Measurements from ENCODE around the gene NIPBL.
"Not testable (repeated sequence)": the region's sequence is repeated elsewhere in the genome, so short reads cannot be mapped to it uniquely, and the experiment has no call there.

NIPBL gene

DNA sequence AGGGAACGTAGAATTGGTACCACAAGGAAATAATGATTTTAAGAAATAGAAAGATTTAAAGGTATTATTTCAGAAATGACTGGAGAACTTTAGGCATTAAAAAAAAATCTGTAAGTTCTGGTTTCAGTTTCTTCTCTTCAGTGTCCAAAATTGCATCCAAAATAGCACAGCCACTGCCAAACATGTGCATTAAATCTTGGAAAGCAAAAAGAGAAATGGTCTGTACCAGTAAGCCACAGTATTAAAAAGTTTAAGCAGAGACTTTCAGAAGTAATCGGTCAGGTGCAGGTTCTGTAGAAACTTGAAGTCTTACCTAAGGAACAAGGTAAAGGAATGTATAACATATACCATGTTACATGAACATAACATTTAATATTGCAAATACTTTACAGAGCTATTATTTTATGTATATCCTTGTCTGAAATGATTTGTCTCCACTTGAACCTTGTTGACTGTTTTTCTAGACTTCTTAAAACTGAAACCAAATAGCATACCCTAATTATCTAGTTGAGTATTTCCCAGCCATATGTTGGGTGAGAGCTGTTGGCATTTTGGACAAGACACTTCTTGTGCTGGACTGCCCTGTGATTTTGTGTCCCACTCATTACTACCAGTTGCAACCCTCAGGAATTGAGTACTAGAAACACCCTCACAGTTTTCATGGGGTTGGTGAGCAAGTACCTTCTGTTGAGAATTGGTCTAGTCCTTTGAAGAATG lies 32.1 kb downstream of the NIPBL start:
- DNase-seq, result no peak

DNA sequence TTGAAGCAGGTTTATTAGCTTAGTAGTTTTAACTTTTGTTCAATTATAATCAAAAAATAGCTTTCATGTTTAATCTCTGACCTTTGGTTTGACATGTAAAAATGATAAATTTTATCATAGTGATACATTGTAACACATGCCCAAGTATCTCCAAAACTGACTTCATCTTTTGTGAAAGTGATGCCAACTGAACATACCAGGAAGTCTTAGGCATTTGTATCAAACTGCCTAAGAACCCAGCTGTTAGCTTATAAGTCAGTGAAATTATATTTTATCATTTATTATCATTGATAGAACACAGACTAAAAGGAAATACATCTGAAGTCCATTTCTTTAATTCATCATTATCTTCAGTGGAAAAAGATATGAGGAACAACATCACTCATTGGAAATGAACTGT lies 39.1 kb downstream of the NIPBL start:
- no peak for DNase-seq

DNA sequence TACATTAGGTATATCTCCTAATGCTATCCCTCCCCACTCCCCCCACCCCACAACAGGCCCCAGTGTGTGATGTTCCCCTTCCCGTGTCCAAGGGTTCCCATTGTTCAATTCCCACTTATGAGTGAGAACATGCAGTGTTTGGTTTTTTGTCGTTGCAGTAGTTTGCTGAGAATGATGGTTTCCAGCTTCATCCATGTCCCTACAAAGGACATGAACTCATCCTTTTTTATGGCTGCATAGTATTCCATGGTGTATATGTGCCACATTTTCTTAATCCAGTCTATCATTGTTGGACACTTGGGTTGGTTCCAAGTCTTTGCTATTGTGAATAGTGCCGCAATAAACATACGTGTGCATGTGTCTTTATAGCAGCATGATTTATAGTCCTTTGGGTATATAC lies 40.0 kb downstream of the NIPBL start:
- not testable (repeated sequence) for DNase-seq

- not testable (repeated sequence) for DNase-seq
These were observed 40.8 kb downstream of the NIPBL start for GRCh38 chr5:36917358-36917757.

DNA sequence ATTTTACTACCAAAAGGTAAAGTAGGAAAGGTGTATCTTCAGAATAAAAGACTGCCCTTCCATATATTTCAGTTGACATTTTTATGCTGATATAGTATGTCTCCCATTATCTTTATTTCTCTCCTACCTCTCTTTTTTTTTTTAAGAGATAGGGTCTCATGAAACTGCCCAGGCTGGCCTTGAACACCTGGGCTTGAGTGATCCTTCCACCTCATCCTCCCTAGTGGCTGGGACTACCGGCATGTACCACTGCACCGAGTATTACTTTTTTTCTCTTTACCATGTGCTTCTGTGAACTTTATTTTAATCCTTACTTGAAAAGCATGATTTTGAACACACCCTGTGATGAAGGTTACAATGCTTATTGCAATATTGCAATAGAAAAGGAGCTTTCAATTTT lies 42.7 kb downstream of the NIPBL start:
- no peak for DNase-seq

GRCh38 chr5:36919650-36920049 lies 43.1 kb downstream of the NIPBL start:
- no peak for DNase-seq

DNA sequence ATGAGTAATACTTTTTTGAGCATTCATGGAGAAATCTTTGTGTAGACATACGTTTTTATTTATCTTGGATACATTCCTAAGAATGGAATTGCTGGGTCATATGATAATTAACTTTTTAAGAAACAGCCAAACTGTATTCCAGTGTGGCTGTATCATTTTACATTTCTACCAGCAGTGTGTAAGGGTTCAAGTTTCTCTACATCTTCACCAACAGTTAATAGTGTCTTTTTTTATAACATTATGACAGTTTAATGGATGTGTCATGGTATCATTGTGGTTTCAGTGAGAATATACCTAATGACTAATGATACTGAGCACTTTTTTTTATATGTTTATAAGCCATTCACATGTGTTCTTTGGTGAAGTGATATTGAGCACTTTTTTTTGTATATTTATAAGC lies 52.4 kb downstream of the NIPBL start:
- no peak for DNase-seq

GRCh38 chr5:36929438-36929837 lies 52.9 kb downstream of the NIPBL start:
- no peak for DNase-seq

GRCh38 chr5:36932056-36932455 lies 55.5 kb downstream of the NIPBL start:
- no peak for DNase-seq

DNA sequence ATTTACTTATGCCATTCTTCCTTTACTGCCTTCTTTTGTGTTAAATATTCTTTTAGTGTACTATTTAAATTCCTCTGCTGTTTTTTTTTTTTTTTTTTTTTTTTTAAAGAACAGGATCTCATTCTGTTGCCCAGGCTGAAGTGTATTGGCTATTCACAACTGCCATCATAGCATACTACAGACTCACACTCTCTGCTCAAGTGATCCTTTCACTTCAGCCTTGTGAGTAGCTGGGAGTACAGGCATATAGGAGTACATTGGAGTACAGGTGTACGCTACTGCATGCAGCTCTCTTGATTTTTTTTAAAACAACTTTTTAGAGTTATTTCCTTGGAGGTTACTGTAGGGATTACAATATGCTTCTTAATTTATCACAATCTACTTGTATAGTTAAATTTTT lies 56.1 kb downstream of the NIPBL start:
- no peak for DNase-seq

DNA sequence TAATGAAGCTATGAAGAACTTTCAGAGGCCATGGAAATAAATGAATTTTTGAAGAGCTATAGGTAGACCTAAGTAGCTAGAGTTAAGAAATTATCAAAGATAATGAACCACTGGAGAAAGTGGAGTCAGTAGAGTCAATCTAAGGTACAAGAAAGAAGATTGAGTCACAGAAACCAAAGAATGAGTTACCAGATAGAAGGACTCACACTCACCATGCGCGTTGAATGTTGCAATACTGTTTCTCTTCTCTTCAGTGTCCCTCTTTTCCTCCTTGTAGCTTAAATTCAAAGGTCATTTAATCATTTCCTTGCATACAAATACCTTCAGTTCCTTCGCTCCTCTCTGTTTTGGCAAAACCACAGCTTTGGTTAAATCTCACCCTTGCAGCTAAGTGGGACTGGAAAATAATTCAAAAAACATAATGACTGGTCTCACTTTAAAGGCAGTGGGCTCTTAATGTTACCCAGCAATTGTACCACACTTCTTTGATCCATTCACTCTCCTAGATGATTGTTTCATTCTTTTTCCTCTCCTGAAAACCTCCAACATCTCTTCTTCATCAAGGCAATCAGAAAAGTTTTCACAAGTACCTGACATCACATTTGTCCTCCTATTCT lies 58.3 kb downstream of the NIPBL start:
- no peak for DNase-seq

DNA sequence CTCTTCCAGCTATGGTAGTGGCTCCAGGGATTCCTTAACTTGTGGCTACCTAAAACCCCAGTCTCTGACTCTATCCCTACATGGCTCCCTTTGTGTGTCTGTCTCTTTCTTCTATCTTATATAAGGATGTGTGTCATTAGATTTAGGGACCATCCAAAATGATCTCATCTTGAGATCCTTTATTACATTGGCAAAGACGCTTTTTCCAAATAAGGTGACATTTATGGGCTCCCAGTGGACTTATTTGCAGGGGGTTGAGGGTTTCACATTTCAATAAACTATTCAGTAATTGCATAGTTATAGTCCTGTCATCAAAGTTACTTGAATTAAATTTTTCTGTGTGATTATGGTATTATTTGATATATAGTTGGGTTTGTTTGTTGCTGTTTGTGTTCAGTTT lies 59.2 kb downstream of the NIPBL start:
- no peak for DNase-seq

GRCh38 chr5:36936309-36936708 lies 59.7 kb downstream of the NIPBL start:
- DNase-seq, result no peak

DNA sequence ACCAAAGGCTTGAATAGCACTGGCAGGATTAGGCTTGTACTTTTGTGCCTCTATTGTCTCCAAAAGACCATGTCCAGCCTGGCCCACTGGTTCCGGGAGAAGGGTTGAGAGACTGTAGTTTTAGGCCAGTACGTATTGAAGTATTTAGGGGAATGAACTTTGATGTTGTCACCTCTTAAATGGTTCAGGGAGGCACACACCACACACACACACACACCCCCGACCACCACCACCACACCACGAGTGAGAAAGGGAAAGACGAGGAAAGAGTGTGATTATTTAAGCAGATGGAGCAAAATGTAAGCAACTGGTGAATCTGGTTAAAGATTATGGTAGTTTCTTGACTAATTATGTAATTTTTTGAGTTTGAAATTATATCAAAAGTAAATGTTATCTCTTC lies 61.6 kb downstream of the NIPBL start:
- DNase-seq, result no peak

- no peak for DNase-seq
These were observed 63.6 kb downstream of the NIPBL start for GRCh38 chr5:36939969-36940858.

- DNase-seq, result no peak
These were observed 67.0 kb downstream of the NIPBL start for GRCh38 chr5:36943584-36943983.

- no peak for DNase-seq
These were observed 67.5 kb downstream of the NIPBL start for GRCh38 chr5:36944024-36944423.

DNA sequence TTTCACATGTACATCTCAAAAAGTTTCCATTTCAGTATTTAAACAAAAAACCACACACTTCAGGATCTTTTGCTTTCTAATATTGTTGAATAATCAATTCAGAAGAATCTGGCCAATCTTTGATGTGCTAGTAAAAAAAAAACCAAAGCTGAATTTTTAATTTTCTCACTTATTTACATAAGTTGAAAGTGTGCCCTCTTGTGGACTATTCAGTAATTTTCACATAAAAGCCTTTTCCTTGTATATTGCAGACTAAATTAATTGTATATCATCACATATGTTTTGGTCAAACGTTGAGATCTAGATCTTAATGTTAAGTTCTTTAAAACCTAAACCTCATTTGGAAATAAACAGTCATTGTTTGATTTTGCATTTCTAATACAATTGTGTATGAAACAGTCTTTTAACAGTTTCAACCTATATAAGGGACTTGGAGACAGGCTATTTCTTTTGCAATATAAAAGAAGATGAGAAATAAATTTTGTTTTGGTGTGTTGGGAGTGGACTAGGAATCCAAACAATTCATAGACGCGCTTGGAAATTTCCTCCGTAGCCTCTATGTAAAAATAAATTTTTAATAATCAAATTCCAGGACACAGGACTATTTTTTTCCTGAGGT lies 68.1 kb downstream of the NIPBL start:
- no peak for DNase-seq

- no peak for DNase-seq
These were observed 69.1 kb downstream of the NIPBL start for GRCh38 chr5:36945687-36946086.

DNA sequence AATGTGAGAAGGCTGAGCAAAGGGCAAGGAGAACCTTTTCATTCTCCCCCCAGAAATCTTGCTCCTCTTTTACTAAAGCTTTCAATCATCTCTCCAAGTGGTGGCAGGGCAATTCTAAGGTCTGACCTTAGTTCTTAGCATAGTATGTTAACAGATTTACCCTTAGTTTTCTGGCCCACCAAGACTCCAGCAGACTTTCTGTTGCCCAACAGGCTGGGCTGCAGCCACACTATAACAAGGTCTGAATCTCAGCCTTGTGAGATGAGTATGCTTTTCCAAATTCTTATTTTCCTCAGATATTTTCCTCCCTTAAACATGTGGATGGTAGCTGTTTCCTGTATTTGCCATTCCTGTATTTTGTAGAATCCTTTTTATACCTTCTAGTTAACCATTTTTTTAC lies 69.5 kb downstream of the NIPBL start:
- no peak for DNase-seq

DNA sequence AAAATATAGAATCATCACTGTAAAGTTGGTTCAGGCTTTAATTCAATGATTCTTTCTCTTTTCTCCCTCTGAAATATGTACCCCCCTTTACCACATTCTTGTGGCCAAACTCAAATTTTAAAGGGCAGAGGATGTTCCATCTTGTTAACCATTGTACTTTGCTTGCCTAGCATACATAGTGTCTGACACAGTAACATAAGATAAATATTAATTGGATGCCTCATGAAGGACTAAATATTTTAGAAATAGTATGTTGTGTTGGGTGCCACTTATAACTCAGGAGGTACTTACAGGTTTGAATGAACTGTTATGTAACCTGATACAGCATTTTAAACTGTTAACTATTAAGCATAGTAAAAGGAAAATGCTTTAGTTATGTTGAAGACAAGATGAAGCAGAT lies 71.5 kb downstream of the NIPBL start:
- no peak for DNase-seq

DNA sequence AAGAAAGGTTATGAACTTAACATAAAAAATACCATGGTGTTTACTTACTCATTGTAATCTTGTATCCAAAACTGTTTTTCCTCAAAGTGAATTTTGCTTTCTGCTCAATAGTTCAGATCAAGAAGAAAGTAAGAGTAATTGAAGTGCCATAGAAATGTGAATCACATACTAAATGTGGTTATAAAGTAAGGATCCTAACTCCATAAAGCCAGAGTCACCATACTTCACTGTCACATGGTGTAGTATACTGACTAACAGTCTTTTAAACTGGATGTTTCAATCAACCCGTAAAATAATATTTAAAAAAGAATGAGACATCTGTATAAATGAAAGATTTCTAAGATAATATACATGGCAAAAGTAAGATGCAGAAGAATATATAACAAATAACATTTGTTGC lies 72.1 kb downstream of the NIPBL start:
- no peak for DNase-seq

DNA sequence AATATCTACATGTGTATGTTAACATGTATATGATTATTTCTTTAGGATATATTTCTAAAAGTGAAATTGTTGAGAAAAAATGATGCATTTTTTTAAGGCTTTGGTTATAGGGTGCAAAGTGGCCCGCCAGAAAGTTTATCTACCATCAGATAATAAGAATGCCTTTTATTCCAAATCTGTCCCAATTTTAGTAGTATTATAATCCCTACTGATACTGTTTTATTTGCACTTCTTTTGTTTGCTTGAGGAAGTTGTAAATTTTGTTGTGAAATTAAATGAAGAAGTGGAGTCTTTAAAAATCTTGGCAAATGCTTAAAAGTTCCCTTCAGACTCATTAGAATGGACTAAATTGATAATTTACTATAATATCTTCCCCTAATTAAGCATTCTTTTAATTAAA lies 73.0 kb downstream of the NIPBL start:
- DNase-seq, result no peak

All from activated T-cell treated with anti-CD3 and anti-CD28 coated beads, Interleukin-2, amount 50 U/mL, for 1 hour (primary cell).